ENCODE results near the gene S100A3.

The S100A3 gene

GRCh38 chr1:153552335-153552734 is 3.3 kb upstream of the S100A3 start:
- CTCF ChIA-PET: interaction anchor here (0.5 to 1.8 kb wide), 3 partner anchors 9 to 555 kb away, joined by 5 to 6 read pairs (median 5); no protein-coding TSS in a partner anchor

GRCh38 chr1:153550827-153551500 is 1.9 kb upstream of the S100A3 start:
- no peak for TF ChIP-seq CTCF (conservative IDR thresholded peaks at IDR 0.05; ENCODE audit: low read depth)
- peak overlapping the region; percentile 96 for H3K27ac ChIP-seq
- POLR2A ChIA-PET (ENCODE audit: low non-redundant PET): no interaction called here
- DNase-seq (ENCODE audit: low spot score): no peak
- CTCF ChIA-PET: interaction anchor here (0.7 to 1.3 kb wide), 3 partner anchors 18 to 40 kb away, joined by 4 to 6 read pairs (median 6); no protein-coding TSS in a partner anchor

More at GRCh38 chr1:153552335-153552734, 3.3 kb upstream of the S100A3 start:
- TF ChIP-seq CTCF (conservative IDR thresholded peaks at IDR 0.05; ENCODE audit: low read depth): no peak
- POLR2A ChIA-PET (ENCODE audit: low non-redundant PET): interaction anchor here (0.6 kb wide), 1 partner anchor 415 kb away, joined by 3 read pairs; no protein-coding TSS in a partner anchor
- DNase-seq (ENCODE audit: low spot score): no peak
- H3K27ac ChIP-seq: peak overlapping the region; percentile 96

- no peak for DNase-seq (ENCODE audit: low spot score)
- peak overlapping the region; percentile 96 for H3K27ac ChIP-seq
- CTCF ChIA-PET: no interaction called here
- POLR2A ChIA-PET (ENCODE audit: low non-redundant PET): interaction anchor here (0.6 kb wide), 1 partner anchor 413 kb away, joined by 3 read pairs; the partner anchor contains the start of gene SLC39A1
- TF ChIP-seq CTCF (conservative IDR thresholded peaks at IDR 0.05; ENCODE audit: low read depth): no peak
These were observed 1.3 kb upstream of the S100A3 start for GRCh38 chr1:153550398-153550758.

- no peak for TF ChIP-seq CTCF (conservative IDR thresholded peaks at IDR 0.05; ENCODE audit: low read depth)
- no peak for DNase-seq (ENCODE audit: low spot score)
- CTCF ChIA-PET: no interaction called here
These were observed 811 bp upstream of the S100A3 start for GRCh38 chr1:153549741-153550397.

GRCh38 chr1:153547560-153548551 is 1.2 kb downstream of the S100A3 start:
- DNase-seq (ENCODE audit: low spot score): no peak
- TF ChIP-seq CTCF (conservative IDR thresholded peaks at IDR 0.05; ENCODE audit: low read depth): no peak
- peak overlapping the region; percentile 96 for H3K27ac ChIP-seq
- CTCF ChIA-PET: no interaction called here
- POLR2A ChIA-PET (ENCODE audit: low non-redundant PET): interaction anchor here (0.6 to 1.6 kb wide), 2 partner anchors 14 to 15 kb away, joined by 3 to 4 read pairs; no protein-coding TSS in a partner anchor

More at GRCh38 chr1:153549741-153550397, 811 bp upstream of the S100A3 start:
- POLR2A ChIA-PET (ENCODE audit: low non-redundant PET): interaction anchor here (0.6 kb wide), 1 partner anchor 414 kb away, joined by 3 read pairs; the partner anchor contains the start of gene SLC39A1
- peak overlapping the region; percentile 96 for H3K27ac ChIP-seq

Data from RWPE1 (cell line).